Stimulated activated CD8-positive, alpha-beta memory T cell treated with anti-CD3 and anti-CD28 coated beads, Interleukin-2, amount 100 ng/mL, for 1 hour (primary cell): ENCODE measurements around the gene RARG.
"Not testable (repeated sequence)": the region's sequence is repeated elsewhere in the genome, so short reads cannot be mapped to it uniquely, and the experiment has no call there.

Source experiments
- DNase-seq, 2 donors: peaks; one replicate each; pipeline ENCODE4 v3.0.0-alpha.2; 2020; ENCODE audit warnings: low read depth in 2 of 2

The RARG gene

GRCh38 chr12:53191096-53191884 lies 40.7 kb downstream of the RARG start:
- DNase-seq: no peak

- DNase-seq: peak in 1 of 2 donors; percentile 26
These were observed 41.8 kb downstream of the RARG start for GRCh38 chr12:53190108-53190729.

DNA sequence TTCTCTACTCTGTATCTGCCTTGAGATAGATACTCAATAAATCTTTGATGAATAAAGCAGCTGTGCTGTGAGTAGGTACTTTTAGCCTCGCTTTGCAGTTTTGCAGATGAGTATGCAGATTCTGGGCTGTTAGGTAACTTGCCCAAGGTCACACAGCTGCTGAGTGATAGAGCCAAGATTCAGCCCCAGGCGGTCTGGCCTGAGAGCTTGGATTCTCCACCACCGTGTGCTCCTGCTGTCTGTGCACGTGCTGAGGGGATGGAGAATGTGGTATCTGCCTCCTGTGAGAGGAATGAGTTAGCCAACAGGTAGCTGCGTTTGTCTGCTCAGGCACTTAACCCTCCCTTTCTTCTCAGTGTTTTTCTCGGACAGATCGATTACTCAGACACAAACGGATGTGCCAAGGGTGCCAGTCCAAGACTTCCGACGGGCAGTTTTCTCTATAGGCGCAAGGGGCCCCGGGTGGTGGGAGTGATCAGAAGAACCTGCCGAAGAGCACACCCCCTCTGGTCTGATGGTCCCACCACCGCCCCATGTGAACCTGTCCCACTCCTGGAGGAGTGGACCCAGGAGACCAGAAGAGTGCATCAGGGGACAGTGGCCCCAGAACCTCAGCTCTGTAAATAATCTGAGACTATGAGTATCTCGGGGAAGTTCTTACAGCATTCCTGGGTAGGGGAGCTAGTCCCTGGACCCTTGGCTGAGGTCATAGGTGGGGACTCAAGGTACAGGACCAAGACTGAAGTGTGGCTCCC lies 44.7 kb downstream of the RARG start:
- DNase-seq: no peak

DNA sequence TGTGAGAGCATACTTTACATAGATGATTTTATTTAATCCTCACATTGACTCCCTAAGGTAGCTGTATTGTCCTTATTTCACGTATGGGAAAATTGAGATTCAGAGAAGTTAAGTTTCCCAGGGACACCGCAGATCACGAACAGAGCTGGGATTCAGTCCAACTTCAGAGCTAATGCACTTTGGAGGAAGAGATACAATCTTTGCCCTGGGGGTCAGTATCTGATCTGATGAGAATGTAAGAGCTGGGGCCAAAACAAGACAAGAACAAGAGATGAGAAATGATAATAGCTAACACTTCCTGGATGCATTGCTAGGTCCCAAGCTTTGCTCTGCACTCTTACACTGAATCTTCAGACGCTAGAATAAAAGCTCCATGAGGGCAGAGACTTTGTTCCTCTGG lies 45.3 kb downstream of the RARG start:
- no peak for DNase-seq

DNA sequence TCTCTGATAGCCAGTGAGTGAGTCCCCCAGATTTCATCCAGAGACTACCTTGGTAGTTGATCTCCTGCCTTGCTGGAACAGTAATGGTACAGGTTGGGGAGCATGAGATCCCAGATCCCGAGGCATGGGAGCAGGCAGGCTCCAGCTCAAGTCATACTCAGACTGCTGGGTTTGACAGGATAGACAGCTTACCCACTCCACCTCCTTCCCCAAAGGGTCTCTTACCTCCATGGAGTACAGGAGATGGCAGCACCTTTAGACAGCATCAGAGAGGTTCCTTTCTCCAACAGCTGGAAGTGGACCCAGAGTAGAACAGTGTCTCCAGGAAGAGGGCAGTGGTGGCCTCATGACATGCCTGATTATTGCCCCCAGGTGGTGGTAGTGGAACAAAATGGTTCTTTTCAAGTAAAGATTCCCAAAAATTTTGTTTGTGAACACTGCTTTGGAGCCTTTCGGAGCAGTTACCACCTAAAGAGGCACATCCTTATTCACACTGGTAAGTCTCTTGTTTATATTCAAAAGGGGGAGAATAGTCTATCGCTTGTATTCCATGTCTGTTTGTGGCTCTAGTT lies 46.3 kb downstream of the RARG start:
- DNase-seq: no peak

GRCh38 chr12:53184828-53185227 lies 47.2 kb downstream of the RARG start:
- no peak for DNase-seq

DNA sequence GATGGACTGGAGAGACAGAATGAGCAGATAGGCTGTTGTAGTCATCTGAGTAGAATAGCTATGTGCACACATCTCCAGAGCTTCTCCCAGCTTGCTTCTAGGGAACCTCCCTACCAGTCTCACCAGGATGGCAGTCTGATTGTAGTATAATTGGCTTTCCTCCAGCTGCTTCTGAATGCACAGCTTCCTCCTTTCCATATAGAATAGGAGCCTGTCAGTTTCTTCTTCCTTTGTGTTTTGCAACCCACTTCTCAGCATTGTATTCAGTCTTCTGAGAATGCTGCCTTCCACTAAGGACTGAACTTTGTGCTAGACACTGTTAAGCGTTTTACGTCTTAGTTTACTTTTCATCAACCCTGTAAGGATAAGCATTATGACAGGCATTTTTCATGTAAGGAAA lies 49.1 kb downstream of the RARG start:
- no peak for DNase-seq

- DNase-seq: no peak
These were observed 50.1 kb downstream of the RARG start for GRCh38 chr12:53181935-53182334.

GRCh38 chr12:53180931-53181645 lies 50.9 kb downstream of the RARG start:
- peak in 1 of 2 donors; percentile 61 for DNase-seq

GRCh38 chr12:53180220-53180930 lies 51.6 kb downstream of the RARG start, which contains the start of the genes CSAD and ZNF740:
Gene CSAD, minus strand, starts transcription at chr12:53180925. Its CDS starts 7,455 bp downstream, at chr12:53173470.
Gene ZNF740, plus strand, starts transcription at chr12:53180722. Its CDS starts 1,262 bp downstream, at chr12:53181984.
- peak; percentile 91 to 96 for DNase-seq

GRCh38 chr12:53179687-53180219 lies 52.3 kb downstream of the RARG start:
- no peak for DNase-seq

DNA sequence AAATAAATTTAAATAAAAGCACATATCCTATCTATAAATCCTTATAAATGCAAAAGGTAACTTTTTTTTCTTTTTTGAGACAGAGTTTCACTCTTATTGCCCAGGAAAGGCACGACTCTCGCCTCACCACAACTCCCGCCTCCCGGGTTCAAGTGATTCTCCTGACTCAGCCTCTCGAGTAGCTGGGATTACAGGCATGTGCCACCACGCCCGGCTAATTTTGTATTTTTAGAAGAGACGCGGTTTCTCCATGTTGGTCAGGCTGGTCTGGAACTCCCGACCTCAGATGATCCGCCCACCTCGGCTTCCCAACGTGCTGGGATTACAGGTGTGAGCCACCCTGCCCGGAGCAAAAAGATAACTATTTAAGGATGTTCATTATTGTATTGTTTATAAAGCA lies 53.2 kb downstream of the RARG start:
- DNase-seq: not testable (repeated sequence)

- DNase-seq: not testable (repeated sequence)
These were observed 54.6 kb downstream of the RARG start for GRCh38 chr12:53177447-53177846.

DNA sequence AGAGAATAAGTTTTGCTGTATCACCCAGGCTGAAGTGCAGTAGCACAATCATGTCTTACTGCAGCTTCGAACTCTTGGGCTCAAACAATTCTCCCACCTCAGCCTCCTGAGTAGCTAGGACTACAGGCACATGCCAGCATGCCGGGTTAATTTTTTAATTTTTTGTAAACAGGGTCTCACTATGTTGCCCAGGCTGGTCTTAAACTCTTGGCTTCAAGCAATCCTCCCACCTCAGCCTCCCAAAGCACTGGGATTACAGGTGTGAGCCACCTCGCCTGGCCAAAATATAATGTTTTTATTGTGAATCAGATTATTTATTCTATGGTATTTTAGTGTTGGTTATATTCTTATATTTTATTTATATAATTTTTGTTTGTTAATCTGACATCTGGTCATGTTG lies 55.3 kb downstream of the RARG start:
- DNase-seq: no peak

DNA sequence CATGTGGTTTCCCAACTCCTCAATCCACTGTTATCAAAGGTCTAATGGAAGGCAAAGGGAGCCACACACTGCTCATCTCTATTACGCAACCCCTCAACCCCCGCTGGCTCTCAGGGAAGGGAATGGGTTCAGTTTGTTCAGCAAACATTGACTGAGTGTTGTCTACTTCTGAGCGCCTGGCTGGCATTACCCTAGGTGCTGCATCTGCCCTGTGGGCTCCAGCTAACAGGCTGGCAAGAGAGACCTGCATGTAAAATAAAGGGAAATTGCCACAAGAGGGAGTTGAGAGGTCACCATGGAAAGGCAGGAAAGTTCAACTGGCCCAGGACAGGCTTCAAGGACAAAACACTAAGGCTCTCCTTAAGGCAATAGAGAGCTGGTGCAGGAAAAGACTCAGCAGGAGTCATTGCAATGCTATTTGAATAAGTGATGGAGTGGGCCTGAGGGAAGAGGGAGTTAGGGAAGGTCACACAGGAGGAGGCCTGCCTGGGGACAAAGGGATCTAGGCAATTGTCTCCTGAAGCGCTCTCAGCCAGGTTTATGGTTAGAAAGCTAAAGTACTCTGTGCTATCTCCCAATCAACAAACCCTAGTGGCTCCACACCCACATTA lies 57.0 kb downstream of the RARG start:
- DNase-seq: no peak

- no peak for DNase-seq
These were observed 58.8 kb downstream of the RARG start for GRCh38 chr12:53173085-53173715.

- DNase-seq: no peak
These were observed 59.7 kb downstream of the RARG start for GRCh38 chr12:53172352-53172751.

GRCh38 chr12:53171725-53172329 lies 60.2 kb downstream of the RARG start:
- no peak for DNase-seq
